Endothelial cell of umbilical vein (primary cell): Measurements from ENCODE around the gene C9orf78. TPM values are rescaled to one million over a fixed set of nuclear protein-coding genes. Genes with fewer than 3 reads are reported as not detected.

ENCODE experiments used
- BruUV-seq: library from RNA; stranded (reverse); fragments of 400-500 nt; replicated peaks from 2 replicates; lab custom pipeline; 2021; lab: Mats Ljungman, UMichigan
- CTCF ChIA-PET: fragments of 300-600, 350-600 bp; sonication (Branson Sonifier 250); formaldehyde crosslinking; loops from one replicate; lab custom pipeline; 2021; ENCODE audit warnings: antibody characterized with exemption, inconsistent platforms; lab: Charles Lee
- POLR2A ChIA-PET: fragments of 300-600, 350-600 bp; sonication (Branson Sonifier 250); formaldehyde crosslinking; loops from one replicate; lab custom pipeline; 2021; ENCODE audit warnings: antibody characterized with exemption, inconsistent platforms; lab: Charles Lee
- DNase-seq: peaks from one replicate; pipeline ENCODE4 v3.0.0-alpha.2; 2011; ENCODE audit warnings: low read depth, low spot score
- FAIRE-seq: peaks from 2 replicates; lab custom pipeline; 2011; peaks lifted over from hg19 to GRCh38; lab: Jason Lieb, UNC
- H2AFZ ChIP-seq: 2 replicates; pipeline ENCODE4 v1.6.0; 2012; ENCODE audit warnings: low read depth, low read length, control low read depth, inconsistent platforms
- H3K27ac ChIP-seq: 2 replicates; pipeline ENCODE4 v1.5.1; 2011; ENCODE audit warnings: low read depth, mild to moderate bottlenecking, control low read depth, low read length, moderate library complexity; ENCODE audit not compliant: insufficient read depth
- H3K27me3 ChIP-seq, 2 experiments: 2 replicates each; pipeline versions ENCODE4 v1.6.0 to v1.6.1; 2011; ENCODE audit warnings: low read length in 2 of 2, mixed read lengths in 1 of 2; ENCODE audit not compliant: control insufficient read depth in 2 of 2, insufficient read depth in 2 of 2
- H3K36me3 ChIP-seq, 2 experiments: 2 replicates in 1 of 2; 3 replicates in 1 of 2; pipeline ENCODE4 v1.5.1; 2011; ENCODE audit warnings: low read length in 2 of 2, mild to moderate bottlenecking in 1 of 2, moderate library complexity in 1 of 2; ENCODE audit not compliant: control insufficient read depth in 2 of 2, insufficient read depth in 2 of 2; ENCODE audit errors: extremely low read depth in 1 of 2
- H3K4me1 ChIP-seq: 3 replicates; pipeline ENCODE4 v1.5.1; 2011; ENCODE audit warnings: mild to moderate bottlenecking, low read length; ENCODE audit not compliant: control insufficient read depth, insufficient read depth; ENCODE audit errors: extremely low read depth
- H3K4me2 ChIP-seq: 2 replicates; pipeline ENCODE4 v1.6.1; 2011; ENCODE audit warnings: low read length, control low read depth, mixed read lengths; ENCODE audit not compliant: insufficient read depth
- H3K4me3 ChIP-seq, 3 experiments: fragments of 200-600 bp in 1 of 3; sonication (generic), shearing (Covaris generic) in 1 of 3; replicated peaks in 1 of 3; 2 replicates each; pipeline ENCODE4 v1.5.1; 2011 to 2016; ENCODE audit warnings: control low read depth in 3 of 3, low read length in 3 of 3, mild to moderate bottlenecking in 2 of 3, inconsistent platforms in 1 of 3, low read depth in 1 of 3, moderate library complexity in 1 of 3; ENCODE audit not compliant: insufficient read depth in 1 of 3
- H3K79me2 ChIP-seq: 2 replicates; pipeline ENCODE4 v1.6.0; 2012; ENCODE audit warnings: low read length, inconsistent platforms; ENCODE audit not compliant: control insufficient read depth, insufficient read depth
- H3K9ac ChIP-seq: replicated peaks from 2 replicates; pipeline ENCODE3; 2011; ENCODE audit warnings: low read length, control low read depth; ENCODE audit not compliant: insufficient read depth; ENCODE audit errors: extremely low read depth
- H3K9me1 ChIP-seq: replicated peaks from 3 replicates; pipeline ENCODE4 v1.6.0; 2011; ENCODE audit warnings: mild to moderate bottlenecking, low read length; ENCODE audit not compliant: control insufficient read depth, insufficient read depth; ENCODE audit errors: extremely low read depth
- H3K9me3 ChIP-seq: replicated peaks from 2 replicates; pipeline ENCODE4 v1.5.1; 2012; ENCODE audit warnings: low read length, inconsistent platforms; ENCODE audit not compliant: control insufficient read depth, insufficient read depth
- H4K20me1 ChIP-seq: replicated peaks from 2 replicates; pipeline ENCODE3; 2011; ENCODE audit warnings: mild to moderate bottlenecking, low read length; ENCODE audit not compliant: control insufficient read depth, insufficient read depth; ENCODE audit errors: extremely low read depth
- EZH2 ChIP-seq: IDR thresholded peaks from 2 replicates; pipeline ENCODE4 v1.6.1; 2012; ENCODE audit warnings: borderline replicate concordance, low read depth, mild to moderate bottlenecking, moderate library complexity, low read length, inconsistent platforms; ENCODE audit not compliant: severe bottlenecking
- FOS ChIP-seq: IDR thresholded peaks from 2 replicates; pipeline ENCODE4 v1.6.1; 2011; ENCODE audit warnings: mild to moderate bottlenecking, low read length, moderate library complexity, borderline replicate concordance; ENCODE audit not compliant: insufficient read depth
- GATA2 ChIP-seq: IDR thresholded peaks from 2 replicates; pipeline ENCODE4 v1.7.0; 2011; ENCODE audit warnings: low read depth, mild to moderate bottlenecking, moderate library complexity, mixed read lengths, low read length; ENCODE audit not compliant: insufficient read length, insufficient read depth
- JUN ChIP-seq: IDR thresholded peaks from 2 replicates; pipeline ENCODE4 v1.6.1; 2011; ENCODE audit warnings: borderline replicate concordance, low read depth; ENCODE audit not compliant: insufficient read length, insufficient read depth
- MAX ChIP-seq: IDR thresholded peaks from 2 replicates; pipeline ENCODE4 v1.6.1; 2011; ENCODE audit not compliant: insufficient read depth, insufficient read length
- MYC ChIP-seq: IDR thresholded peaks from one replicate; pipeline ENCODE4 v1.6.1; 2011; ENCODE audit warnings: mild to moderate bottlenecking, low read depth, low read length
- dilution Hi-C: fragments of 300-500 bp; cut with MboI; formaldehyde crosslinking; loops from one replicate; pipeline ENCODE4 v1.15.0; 2019; ENCODE audit warnings: low sequenced_read_pairs; ENCODE audit not compliant: extremely low pct_ligation_motif_present
- intact Hi-C: fragments of 100-400 bp; cut with micrococcal nuclease; formaldehyde crosslinking; loops from one replicate; pipeline ENCODE4 v1.10.0; 2022
- polyA plus RNA-seq, 4 experiments: library from polyadenylated mRNA; depleted of rRNA in 3 of 4; stranded (reverse) in 3 of 4; unstranded in 1 of 4; fragments of >200 nt; gene quantifications; 2 replicates each; pipeline versions ENCODE4 v1.2.1 to v1.2.3, GENCODE V29; 2011 to 2012; ENCODE audit warnings: missing spikeins in 1 of 4
- total RNA-seq: library from RNA; stranded (reverse); gene quantifications from 2 replicates; pipeline ENCODE4 v1.2.3, GENCODE V29; 2021

Gene C9orf78
- total and polyA plus RNA-seq, 2 donors (not counting 3 experiments of a cell fraction or from before 2014, with no cell fraction given) = 17.9 to 34.6 TPM

DNA sequence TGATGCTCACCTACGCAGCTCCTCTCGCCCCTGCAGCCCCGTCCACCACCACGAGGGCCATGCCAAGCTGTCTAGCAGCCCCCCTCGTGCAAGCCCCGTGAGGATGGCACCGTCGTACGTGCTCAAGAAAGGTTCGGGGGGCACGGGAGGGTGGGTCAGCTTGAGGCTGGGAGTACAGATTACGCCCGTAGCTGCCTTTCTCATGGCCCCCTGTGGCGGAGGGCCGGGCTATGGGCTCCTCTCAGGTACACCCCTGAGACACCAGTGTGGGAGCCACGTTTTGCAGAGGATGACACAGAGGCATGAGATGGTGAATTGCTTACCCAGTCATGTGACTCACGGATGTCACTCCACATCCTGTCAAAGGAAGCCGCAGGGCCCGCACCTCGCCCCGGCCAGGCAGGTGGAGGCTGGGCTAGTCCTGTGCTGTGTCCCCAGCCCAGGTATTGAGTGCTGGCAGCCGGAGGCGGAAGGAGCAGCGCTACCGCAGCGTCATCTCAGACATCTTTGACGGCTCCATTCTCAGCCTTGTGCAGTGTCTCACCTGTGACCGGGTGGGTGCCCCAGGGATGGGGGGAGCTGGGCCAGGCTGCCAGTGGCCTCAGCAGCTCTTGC is 33.9 kb upstream of the C9orf78 start:
- POLR2A ChIA-PET = no interaction called here
- dilution Hi-C loops = no loop called here
- TF ChIP-seq MYC (no peak), FOS (no peak), MAX (no peak), EZH2 (no peak), GATA2 (no peak), JUN (no peak)

More for the DNA sequence above, 33.9 kb upstream of the C9orf78 start:
- FAIRE-seq (no peak), DNase-seq (no peak)
- CTCF ChIA-PET = interaction anchor here (0.9 kb wide), 1 partner anchor 238 kb away, joined by 3 read pairs; no protein-coding TSS in a partner anchor
- Histone ChIP-seq H3K36me3 (peaks cover 0 to 6% of the 10 kb centered on the region in 2 experiments), H3K9me1 (no peaks in the 10 kb centered on the region), H3K27me3 (no peaks in the 10 kb centered on the region), H2AFZ (no peak overlapping the region), H3K4me3 (no peak overlapping the region), H4K20me1 (no peaks in the 10 kb centered on the region), H3K4me2 (no peak overlapping the region), H3K9ac (no peak overlapping the region), H3K79me2 (no peaks in the 10 kb centered on the region), H3K9me3 (no peaks in the 10 kb centered on the region), H3K27ac (no peak overlapping the region), H3K4me1 (no peaks in the 10 kb centered on the region)
- no TSS peak for BruUV-seq
- intact Hi-C loops = no loop called here
